ENCODE measurements around the gene SF3B6.
"Not testable (repeated sequence)": the region's sequence is repeated elsewhere in the genome, so short reads cannot be mapped to it uniquely, and the experiment has no call there.

The SF3B6 gene

DNA sequence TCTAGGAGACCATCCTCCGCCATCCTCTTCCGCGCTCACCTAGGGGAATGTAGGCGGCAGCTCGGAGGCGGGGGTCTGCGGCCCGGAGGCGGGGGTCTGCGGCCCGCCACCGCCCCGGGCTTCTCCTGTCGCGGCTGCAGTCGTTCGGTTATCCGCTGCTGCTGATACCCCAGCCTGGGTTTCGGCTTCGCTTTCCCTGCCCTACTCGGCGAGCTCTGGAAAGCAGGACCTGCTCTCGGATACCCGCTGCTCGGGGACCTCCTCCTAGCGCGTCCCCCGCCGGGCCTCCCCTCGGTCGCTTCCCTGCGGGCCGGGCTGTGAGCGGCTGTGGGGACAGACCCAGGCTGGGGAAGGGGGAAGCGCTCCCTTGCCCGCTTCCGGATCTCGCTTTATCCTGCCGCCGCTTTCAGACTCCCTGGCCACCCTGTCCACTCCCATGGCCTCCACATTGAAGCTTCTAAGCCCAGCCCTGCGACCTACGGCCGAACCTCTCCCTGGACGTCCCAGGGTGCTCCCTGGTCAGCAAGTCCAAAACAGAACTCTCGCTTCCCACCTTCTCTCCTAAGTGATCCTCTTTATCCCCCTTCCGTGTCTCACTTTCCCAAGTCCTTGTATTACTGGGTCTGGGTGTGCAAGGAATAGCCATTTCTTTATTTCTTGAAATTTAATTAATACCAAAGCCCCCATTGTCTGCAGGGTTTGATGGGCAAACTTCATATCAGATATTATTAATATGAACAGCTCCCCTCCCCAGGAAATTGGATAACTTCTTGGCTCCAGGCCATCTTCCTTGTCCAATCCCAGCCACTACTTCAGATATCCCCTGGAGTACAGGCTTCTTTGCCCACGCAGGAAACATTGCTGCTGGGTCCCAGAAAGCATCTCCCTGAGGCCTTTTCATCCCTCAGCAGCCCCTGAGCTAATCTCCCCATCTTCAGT lies 25.8 kb downstream of the SF3B6 start:
- no peak for DNase-seq (ENCODE audit: low read depth)

DNA sequence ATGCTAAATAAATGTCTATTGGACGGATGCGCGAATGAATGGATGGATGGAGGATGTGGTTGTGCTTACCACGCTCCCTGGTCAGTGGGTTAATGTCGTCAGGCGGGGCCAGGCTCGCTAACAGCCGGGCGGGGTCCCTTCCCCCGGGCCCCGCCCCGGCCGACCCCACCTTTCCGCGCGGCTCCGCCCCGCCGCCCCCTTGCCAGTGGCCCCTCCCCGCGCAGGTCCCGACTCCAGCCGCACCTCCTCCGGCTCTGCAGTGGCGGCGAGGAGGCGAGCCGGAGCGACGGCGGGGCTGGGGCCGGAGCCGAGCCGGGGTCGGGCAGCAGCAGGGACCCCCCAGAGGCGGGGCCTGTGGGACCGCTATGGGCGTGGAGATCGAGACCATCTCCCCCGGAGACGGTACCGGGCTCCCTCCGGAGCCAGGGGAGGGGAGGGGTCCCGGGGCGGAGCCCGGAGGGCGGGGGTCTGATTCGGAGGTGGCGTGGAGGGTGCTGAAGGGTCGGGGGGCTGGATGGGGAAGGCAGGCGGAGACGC lies 26.6 kb downstream of the SF3B6 start, which contains the start of gene FKBP1B:
Gene FKBP1B, plus strand, starts transcription at position 257 of the 537 bp plus-strand sequence. Its CDS starts 109 bp downstream, at position 366.
- peak; percentile 29 for DNase-seq (ENCODE audit: low read depth)

DNA sequence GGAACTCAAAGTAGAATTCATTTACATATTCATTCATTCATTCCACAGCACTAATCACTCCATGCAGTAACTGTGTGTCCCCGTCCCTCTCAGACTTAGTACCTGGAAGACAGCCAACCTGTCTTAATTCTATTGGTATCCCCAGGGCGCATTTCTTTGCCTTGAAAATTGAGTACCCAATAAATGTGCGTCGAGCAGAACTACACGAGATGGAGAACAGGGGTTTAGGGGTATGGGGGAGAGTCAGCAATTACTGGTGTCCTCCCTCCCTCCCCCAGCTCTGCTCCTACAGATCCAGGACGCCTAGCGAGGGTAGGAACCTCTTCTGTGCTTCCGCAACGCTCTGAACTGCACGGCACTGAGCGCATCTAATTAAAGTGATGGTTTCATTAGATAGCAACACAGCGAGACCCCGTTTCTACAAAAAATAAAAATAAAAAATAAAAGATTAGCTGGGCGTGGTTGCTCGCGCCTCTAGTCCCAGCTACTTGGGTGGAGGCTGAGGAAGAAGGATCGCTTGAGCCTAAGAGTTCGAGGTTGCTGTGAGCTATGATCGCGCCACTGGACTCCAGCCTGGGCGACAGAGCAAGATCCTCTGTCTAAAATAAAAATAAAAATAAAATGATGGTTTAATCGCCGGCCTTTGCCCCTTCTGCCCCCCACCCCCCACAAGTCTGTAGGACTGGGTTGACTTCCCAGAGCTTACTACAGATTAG lies 27.2 kb downstream of the SF3B6 start:
- DNase-seq (ENCODE audit: low read depth), result no peak

DNA sequence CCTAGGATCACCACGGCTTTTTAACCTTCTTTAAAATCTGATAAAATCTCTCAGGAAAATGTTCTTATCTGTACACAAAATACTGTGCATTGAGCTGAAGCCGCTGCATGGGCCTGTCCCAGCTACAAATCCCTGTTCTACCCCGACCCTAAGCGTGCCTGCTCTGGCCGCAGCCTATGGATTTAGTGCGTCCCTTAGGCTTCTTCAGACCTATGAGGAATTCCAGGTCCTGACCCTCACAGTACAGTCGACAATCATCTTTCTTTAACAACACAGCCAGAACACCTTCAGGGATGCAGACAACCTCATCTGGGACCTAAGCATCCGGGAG lies 28.5 kb downstream of the SF3B6 start:
- DNase-seq (ENCODE audit: low read depth), result no peak

DNA sequence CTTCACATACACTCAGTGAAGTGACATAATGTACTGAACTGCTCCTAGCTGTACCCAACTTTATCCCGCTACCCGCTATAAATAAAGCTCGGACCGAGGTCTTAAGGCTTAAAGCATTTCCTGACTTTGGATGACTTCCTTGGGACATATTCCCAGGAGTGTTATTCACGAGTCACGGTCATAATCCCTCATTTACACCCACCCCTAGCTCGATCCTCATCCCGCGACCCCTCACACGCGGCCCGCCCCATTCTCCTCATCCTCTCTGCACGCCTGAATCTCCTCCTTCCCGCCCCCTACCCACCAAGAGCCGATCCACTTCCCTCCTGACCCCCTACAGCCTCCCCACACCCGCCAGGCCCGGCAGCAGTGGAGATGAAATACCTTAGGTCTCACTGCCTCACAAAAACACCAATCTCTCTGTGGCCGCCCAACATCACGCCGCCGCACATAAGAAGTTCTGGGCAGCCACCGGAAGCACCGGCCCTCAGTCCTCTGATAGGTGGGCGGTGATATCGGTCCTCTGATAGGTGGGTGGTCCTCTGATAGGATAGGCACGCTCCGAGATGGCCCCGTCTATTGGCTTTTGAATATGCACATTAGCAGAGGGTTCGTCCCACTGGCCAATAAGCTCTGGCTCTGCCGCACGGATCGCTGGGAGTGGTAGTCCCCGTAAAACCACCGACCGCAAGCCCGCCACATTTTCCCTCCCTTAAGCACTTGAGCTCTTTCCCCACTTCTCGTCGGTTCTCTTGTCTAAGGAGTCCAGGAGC lies 29.0 kb downstream of the SF3B6 start, which contains the start of gene WDCP:
Gene WDCP, minus strand, starts transcription at position 462 of the 773 bp plus-strand sequence. CDS start 7,897 bp downstream, outside the sequence.
- DNase-seq (ENCODE audit: low read depth), result peak; percentile 84

DNA sequence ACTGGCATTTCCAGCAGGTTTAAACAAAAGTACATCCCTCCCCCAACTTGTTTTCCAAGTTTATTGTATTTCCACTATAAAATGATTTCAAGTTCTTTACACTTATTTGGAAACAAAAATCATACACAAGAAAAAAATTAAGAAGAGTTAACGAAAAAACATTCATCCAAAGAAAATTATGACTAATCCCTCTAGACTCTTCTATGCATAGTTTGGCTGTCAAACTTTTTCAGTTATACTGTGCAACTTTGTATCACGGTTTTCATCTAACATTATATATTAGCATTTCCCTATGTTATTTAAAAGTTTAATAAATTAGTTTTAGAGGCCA lies 29.6 kb downstream of the SF3B6 start:
- no peak for DNase-seq (ENCODE audit: low read depth)

DNA sequence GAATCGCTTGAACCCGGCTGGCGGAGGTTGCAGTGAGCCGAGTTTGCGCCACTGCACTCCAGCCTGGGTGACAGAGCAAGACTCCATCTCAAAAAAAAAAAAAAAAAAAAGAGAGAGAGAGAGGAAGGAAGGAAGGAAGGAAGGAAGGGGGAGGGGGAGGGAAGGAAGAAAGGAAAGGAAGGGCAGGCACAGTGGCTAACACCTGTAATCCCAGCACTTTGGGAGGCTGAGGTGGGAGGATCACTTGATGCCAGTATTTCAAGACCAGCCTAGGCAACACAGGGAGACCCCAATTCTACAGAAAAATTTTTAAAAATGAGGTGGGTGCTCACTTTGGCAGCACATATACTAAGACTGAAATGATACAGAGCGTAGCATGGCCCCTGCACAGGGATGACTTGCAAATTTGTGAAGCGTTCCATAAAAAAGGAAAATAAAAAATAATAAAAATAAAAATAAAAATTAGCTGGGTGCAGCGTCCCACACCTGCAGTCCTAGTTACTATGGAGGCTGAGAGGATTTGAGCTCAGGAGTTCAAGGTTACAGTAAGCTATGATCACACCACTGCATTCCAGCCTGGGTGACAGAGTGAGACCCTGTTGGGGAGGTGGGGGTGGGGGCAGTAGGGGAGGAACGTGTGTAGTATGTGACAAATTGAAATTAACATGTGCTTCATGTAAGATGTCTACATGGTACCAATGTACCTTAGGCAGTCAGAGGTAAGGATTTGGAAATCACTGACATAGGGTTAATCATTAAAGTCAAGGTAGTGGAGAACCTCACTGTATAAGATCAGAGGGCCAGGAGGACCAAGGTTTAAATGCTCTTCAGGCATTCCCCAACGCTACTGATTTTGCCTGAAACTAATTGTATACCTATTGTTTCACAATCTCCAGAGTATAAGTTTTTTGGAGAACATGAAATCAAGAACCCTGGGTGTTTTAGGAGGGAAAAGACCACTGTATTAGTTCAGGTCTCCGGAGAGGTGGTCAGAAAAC lies 30.3 kb downstream of the SF3B6 start:
- no peak for DNase-seq (ENCODE audit: low read depth)

DNA sequence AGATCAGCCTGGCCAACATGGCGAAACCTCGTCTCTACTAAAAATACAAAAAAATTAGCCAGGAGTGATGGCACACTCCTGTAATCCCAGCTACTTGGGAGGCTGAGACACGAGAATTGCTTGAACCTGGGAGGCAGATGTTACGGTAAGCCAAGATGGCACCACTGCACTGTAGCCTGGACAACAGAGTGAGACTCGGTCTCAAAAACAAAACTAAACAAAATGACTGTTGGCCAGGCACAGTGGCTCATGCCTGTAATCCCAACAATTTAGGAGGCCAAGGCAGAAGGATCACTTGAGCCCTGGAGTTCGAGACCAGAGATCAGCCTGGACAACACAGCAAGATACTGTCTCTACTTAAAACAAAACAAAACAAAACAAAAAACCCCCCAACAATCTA lies 33.0 kb downstream of the SF3B6 start:
- not testable (repeated sequence) for DNase-seq (ENCODE audit: low read depth)

DNA sequence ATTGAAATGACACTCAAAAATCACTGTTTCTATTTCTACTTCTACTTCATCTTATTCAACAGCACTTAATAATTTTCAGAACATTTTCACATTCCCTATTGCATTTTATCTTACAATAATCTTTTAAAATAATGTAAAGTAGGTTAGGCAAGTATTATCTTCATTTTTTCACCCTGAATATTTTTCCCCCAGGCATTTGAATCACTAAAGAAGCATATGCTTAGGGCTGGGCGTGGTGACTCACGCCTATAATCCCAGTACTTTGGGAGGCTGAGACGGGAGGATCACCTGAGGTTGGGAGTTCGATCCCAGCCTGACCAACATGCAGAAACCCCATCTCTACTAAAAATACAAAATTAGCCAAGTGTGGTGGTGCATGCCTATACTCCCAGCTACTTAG lies 35.6 kb downstream of the SF3B6 start:
- no peak for DNase-seq (ENCODE audit: low read depth)

DNA sequence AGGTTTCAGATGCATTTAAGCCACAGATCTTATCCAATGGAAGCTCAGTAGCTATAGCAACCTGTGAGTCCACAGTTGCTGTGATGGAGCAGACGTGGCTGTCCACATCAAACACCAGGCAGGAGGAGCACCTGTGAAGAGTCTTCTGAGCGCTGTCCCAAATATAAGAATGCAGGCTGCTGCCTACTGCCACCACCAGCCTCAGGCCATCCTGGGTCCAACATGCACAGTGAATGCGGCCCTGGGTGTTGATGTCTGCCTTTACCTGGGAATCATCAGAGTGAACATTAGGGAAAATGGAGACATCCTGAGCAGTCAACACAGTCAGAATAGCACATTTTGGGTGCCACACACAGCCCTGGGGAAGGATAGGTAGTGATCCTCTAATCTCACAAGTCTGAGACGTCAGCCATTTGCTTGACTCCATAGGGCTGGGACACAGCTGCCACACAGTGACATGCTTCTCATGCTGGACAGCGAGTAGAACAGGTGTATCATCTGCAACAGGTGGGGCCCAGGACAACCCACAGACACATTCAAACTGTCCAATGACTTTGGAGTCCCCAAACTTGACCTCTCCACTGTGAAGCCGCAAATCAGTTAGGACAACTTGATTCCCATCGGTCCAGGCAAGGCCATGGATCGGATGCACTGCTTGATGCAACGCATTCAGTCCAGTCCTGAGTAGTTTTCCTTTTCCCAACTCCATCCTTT lies 37.2 kb downstream of the SF3B6 start:
- DNase-seq (ENCODE audit: low read depth), result no peak

DNA sequence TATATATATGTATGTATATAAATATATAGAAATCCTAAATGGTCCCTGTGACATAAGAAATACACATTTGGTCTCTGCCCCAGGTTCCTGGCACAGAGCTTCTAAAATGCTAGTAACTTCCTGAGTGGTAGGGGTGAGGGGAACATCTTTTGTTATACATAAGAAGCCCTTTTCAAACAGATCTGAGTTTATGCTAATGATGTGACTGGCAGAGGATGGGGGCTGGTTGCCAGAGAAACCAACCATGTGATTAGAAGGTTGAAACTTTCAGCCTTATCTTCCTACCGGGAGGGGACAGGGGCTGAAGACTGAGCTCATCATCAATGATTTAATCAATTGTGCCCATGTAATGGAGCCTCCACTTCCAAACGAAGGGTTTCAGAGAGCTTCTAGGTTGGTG lies 49.9 kb downstream of the SF3B6 start:
- no peak for DNase-seq (ENCODE audit: low read depth)

DNA sequence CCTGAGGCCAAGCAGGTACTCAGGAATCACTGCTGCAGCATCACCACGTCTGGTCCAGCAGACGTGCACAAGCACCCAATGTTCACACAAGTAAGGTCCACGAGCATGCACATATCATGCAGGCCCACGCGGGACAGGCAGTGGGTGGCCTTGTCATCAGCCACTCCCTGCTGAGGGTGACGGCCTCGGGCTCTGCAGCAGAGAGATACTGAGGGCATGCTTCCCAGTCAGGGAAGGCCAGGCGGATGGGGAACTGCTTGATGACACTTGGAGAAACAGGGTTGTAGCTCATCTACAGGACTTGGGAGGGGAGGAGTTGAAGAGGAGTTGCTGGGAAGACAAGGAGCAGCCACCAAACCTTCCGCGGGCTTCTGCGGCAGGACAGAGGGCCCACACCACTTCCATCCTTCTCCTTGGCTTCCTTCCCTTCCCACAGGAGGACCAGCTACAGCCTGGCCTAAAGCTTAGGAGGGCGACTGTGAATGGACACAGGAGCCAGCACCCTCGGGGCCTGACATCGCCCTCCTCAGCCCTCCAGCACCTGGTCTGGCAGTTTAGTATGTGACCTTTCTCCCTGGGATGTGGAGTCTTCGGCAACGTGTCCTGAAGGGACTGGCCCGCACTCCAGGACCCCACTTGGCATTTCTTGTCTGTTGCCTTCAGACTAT lies 51.0 kb downstream of the SF3B6 start:
- no peak for DNase-seq (ENCODE audit: low read depth)

DNA sequence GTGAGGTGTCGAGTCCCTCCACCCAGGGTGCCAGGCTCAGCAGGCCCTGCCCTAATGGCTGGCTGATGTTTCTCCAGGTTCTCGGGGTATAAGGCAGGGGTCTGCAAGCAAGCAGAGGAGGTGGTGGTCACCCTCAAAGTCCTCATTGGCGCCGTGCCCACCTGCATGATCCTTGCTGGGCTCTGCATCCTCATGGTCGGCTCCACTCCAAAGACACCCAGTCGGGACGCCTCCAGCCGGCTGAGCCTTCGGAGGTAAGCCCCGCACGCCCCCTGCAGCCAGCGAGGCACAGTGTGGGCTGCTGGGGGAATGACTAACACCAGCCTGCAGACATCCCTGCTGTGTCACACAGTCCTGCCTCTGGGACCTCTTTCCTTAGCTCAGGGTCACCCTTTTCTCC lies 52.1 kb downstream of the SF3B6 start:
- no peak for DNase-seq (ENCODE audit: low read depth)

DNA sequence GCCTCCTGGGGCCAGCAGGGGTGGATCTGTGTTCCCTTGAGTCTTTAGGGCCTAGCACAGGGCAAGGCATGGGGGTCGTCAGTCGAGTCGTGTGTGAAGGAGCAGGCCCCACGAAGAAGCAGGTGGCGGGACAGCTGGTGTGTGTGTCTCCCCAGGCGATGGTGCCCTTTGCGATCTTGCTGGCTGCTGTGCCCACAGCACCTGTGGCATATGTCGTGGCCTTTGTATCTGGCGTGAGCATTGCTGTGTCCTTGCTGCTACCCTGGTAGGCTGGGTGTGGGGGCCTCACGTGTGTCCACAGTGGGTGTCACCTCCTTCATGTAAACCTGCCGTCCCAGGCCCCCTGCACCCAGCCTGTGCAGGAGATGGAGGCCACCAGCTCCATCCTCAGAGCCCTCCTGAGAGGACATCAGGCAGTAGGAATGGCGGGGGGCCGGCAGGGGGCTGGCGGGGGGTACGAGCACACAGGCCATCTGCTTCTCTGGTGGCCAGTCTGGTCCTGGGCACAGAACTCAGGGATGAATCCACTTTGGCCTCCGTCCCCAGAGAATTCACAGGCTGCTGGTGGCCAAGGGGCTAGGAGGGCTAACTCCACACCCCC lies 53.1 kb downstream of the SF3B6 start:
- no peak for DNase-seq (ENCODE audit: low read depth)

DNA sequence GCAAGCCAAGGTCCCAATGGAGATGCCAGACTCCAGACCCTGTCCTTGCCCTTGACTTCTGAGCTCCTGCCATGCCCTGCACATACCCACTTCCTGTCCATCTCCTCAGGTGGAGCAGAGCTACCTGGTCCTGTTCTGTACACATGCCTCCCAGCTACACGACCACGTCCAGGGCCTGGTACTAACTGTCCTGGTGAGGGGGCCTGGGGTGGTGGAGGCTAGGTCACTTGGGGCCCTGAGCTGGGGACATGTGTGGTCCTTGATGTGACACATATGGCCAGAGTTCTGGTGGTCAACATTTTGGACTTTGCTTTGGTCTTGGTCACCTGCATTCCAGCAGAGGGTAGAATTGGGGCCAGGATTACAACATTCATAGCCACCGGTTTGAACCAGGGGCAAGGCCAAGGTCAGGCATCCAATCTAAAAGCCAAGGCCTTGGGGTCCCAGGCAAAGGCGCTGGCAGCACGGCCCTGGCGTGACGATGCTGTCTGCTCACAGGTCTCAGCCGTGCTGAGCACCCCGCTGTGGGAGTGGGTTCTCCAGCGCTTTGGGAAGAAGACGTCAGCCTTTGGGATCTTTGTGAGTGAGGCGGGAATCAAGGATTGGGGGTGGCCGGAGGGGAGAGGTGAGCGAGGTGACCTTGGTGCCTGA lies 53.7 kb downstream of the SF3B6 start:
- DNase-seq (ENCODE audit: low read depth), result no peak

DNA sequence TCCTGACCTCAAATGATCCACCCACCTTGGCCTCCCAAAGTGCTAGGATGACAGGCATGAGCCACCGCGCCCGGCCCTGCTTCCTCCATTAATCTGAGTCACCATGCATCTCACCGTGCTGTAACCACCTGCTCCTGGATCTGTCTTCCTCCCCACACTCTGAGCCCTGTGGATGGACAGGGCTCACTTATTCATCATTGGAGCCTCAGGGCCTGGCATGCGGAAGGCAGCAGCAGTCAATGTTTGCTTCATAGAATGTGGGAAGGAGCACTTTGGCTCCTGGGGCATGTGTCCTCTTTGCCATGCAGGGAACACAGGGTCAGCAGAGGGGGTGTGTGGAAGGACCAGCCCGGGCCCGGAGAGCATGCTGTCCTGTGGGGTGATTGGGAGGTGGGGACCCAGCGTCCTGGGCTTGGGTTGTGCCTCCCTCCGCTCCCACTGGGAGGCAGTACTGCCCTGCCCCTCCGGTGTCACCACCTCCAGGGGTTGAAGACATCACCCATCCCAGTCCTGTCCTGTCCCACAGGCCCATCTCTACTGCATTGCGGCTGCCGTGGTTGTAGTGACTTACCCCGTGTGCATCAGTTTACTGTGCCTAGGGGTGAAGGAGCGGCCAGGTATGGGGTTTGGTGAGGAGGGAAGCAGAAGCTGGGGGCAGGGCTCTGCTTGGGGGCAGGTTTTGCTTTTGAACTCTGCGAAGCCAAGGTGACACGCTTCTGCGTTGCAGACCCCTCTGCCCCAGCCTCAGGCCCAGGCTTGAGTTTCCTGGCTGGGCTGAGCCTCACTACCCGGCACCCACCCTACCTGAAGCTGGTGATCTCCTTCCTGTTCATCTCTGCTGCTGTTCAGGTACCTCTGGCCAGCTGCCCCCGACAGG lies 54.8 kb downstream of the SF3B6 start:
- DNase-seq (ENCODE audit: low read depth), result no peak

DNA sequence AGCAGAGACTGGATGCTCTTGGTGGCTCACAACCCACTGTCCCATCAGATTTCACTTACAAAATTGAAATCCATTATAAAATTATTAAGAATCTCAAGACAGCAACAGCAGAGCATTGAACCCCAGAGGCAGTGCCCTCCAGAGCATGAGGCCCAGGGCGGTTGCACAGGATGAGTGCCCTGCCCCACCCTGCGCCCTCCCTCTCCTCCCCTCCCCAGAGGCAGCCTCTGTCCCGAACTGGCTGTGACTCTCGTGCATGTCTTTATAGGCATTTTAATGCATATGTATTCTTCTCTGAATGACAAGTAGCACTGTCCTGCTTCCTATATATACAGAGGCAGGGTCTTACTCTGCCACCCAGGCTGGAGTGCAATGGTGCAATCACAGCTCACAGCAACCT lies 55.9 kb downstream of the SF3B6 start:
- DNase-seq (ENCODE audit: low read depth), result no peak

DNA sequence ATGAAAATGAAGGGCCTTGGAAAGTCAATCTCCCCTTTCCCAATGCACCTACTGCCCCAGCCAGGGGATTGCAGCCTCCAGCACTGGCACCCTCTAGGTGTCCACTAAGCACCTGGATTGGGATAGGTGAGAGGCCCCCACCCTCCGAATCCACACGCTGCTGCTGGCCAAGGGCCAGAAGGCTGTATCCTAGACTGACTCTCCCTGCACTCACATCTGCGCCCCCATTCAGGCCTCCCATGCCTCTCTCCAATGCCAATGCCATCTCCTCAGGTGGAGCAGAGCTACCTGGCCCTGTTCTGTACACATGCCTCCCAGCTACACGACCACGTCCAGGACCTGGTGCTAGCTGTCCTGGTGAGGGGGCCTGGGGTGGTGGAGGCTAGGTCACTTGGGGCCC lies 56.4 kb downstream of the SF3B6 start:
- DNase-seq (ENCODE audit: low read depth), result no peak

Data from activated T-helper 1 cell treated with Interleukin-2 at 50 U/mL for 16 hours (primary cell).